ENCODE results near the gene PDE9A.

PDE9A gene

DNA sequence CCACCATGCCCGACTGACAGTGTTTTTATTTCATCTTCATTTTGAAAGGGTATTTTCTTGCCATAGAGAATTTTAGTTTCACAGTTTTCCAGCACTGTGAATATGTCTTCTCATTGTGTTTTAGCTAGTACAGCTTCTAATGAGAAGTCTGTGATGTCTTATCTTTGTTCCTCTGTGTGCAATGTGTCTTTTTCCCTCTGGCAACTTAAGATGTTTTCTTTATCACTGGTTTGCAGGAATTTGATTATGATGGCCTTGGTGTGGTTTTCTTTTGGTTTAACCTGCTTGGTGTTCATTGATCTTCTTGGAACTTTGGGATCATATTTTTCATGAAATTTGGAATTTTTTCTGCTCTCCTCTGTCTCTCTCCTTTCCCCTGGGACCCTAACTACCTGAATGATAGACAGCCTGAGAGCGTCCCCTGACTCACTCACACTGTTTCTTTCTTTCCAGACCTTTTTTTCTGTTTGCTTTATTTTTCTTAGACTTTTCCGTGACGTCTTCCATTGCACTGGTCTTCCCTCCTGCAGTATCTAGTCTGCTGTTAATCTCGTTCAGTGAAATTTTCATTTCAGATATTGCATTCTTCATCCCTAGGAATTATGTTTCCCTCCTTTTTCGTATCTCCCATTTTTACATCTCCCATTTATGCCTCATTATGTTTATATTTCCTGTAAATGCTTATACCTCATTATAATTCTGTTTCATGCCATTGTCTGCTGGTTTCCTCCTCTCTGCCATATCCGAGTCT lies 48.5 kb downstream of the PDE9A start:
- Histone ChIP-seq H3K9ac (ENCODE audit: low read depth in 1 of 2, low read length in 2 of 2) (no peak overlapping the region), H3K27ac (ENCODE audit: low read depth in 2 of 2, low read length in 2 of 2) (no peak overlapping the region)

DNA sequence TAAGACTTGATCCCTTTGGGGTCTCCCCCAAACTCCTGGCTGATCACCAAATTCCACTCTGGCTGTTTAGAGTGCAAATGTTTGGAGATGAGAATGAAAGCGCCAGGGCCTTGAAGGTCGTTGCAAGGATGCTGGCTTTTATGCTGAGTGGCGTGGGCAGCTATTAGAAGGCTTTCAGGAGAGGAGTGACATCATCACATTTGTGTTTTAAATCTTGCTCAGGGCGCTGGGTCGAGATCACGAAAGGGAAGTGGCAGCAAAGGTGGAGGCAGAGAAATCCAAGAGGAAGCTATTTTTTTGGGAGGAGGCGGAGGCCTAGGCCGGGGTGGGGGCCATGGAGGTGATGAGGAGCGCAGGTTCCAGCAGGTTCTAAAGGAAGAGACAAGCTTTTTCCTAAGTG lies 49.3 kb downstream of the PDE9A start:
- H3K9ac ChIP-seq (ENCODE audit: low read depth in 1 of 2, low read length in 2 of 2) = no peak overlapping the region
- H3K4me1 ChIP-seq (ENCODE audit: control insufficient read depth in 2 of 2, insufficient read depth in 2 of 2, low read length in 2 of 2) = no peaks in the 10 kb centered on the region
- H3K9me3 ChIP-seq (ENCODE audit: control insufficient read depth in 2 of 2, low read length in 2 of 2) = no peaks in the 10 kb centered on the region
- no peaks in the 10 kb centered on the region for H3K27me3 ChIP-seq (ENCODE audit: control insufficient read depth in 2 of 2, insufficient read depth in 2 of 2, low read length in 2 of 2)
- no peak overlapping the region for H3K4me3 ChIP-seq (ENCODE audit: low read length in 2 of 2)
- no peak overlapping the region for H3K27ac ChIP-seq (ENCODE audit: low read depth in 2 of 2, low read length in 2 of 2)
- peaks cover 0 to 17% of the 10 kb centered on the region in 2 donors for H3K36me3 ChIP-seq (ENCODE audit: control insufficient read depth in 2 of 2, insufficient read depth in 2 of 2, low read length in 2 of 2)

More for the DNA sequence above, 48.5 kb downstream of the PDE9A start:
- no peaks in the 10 kb centered on the region for H3K4me1 ChIP-seq (ENCODE audit: control insufficient read depth in 2 of 2, insufficient read depth in 2 of 2, low read length in 2 of 2)
- no peaks in the 10 kb centered on the region for H3K9me3 ChIP-seq (ENCODE audit: control insufficient read depth in 2 of 2, low read length in 2 of 2)
- no peaks in the 10 kb centered on the region for H3K27me3 ChIP-seq (ENCODE audit: control insufficient read depth in 2 of 2, insufficient read depth in 2 of 2, low read length in 2 of 2)
- peaks cover 0 to 18% of the 10 kb centered on the region in 2 donors for H3K36me3 ChIP-seq (ENCODE audit: control insufficient read depth in 2 of 2, insufficient read depth in 2 of 2, low read length in 2 of 2)
- H3K4me3 ChIP-seq (ENCODE audit: low read length in 2 of 2) = no peak overlapping the region

DNA sequence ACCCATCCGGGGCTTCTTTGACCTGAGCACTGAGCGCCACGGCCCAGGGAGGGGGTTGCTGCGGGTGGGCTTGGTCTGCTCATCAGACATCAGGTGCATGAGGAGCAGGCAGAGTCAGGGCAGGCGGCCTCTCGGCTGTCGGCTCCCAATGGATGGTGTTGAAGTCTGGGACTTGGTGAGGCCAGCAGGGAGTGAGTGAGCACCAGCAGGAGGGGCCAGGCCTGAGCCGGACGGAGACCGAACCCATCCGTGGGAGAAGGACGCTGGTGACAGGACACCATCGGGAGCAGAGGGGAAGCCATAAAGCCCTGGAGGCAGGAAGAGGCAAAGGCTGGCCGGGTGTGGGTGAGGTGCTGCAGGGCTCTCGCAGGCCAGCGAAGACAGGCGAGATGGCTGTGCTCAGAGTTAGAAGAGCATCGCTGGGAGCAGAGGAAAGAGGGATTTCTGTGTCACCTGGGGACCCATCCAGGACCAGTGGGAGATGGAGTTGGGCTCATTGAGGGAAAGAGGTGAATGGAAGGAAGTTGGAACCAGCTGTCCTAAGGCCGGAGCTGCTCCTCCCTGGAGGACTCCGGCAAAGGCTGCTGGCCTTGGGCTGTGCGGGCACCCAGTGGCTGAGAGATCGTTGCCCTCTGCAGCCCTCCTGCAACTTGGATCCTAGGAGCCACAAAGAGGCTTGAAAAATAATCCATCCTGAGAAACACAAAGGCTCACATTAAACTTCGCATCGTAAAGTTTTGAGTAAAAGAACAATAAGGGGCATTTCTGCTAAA lies 49.9 kb downstream of the PDE9A start:
- Histone ChIP-seq H3K27me3 (ENCODE audit: control insufficient read depth in 2 of 2, insufficient read depth in 2 of 2, low read length in 2 of 2) (no peaks in the 10 kb centered on the region), H3K4me1 (ENCODE audit: control insufficient read depth in 2 of 2, insufficient read depth in 2 of 2, low read length in 2 of 2) (no peaks in the 10 kb centered on the region), H3K36me3 (ENCODE audit: control insufficient read depth in 2 of 2, insufficient read depth in 2 of 2, low read length in 2 of 2) (peaks cover 0 to 11% of the 10 kb centered on the region in 2 donors), H3K9me3 (ENCODE audit: control insufficient read depth in 2 of 2, low read length in 2 of 2) (no peaks in the 10 kb centered on the region), H3K27ac (ENCODE audit: low read depth in 2 of 2, low read length in 2 of 2) (no peak overlapping the region), H3K4me3 (ENCODE audit: low read length in 2 of 2) (no peak overlapping the region), H3K9ac (ENCODE audit: low read depth in 1 of 2, low read length in 2 of 2) (no peak overlapping the region)

DNA sequence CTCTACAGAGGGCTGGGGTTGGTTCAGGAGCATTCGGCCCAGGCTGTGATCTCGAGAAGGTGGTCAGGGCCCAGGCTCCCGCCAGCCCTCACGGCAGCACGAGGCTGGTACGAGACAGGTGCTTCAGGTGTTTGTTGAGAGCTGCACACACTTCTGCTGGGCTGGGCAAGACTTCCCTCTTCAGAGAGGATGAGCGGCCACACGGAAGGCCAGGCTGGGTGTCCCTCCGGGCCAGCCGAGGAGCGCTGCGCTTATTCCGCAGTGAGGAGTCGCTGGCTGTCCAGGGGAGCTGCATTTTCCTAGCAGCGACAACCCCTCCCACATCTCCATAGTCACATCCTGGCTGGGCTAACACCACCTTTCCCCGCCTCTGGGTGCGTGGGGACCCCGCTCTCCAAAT lies 50.5 kb downstream of the PDE9A start:
- Histone ChIP-seq H3K9me3 (ENCODE audit: control insufficient read depth in 2 of 2, low read length in 2 of 2) (no peaks in the 10 kb centered on the region), H3K4me3 (ENCODE audit: low read length in 2 of 2) (no peak overlapping the region)

DNA sequence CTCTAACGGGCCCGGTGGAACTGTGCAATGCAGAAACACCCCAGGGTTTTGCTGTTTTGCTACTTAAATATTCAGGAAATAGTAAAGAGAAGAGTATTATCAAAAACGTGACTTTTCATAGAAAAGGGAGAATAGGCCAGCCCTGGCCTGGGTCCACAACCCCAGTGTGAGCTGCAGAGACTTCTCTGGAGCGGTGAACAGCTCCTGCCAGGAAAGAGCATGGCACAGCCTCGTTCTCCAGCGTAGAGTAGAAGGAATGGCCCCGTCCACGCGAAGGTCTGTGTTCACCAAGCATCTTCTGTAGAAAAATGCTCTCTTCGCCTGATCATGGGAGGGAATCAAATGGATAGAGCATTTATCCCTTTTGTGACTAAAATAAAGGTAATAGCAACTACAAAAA lies 51.4 kb downstream of the PDE9A start:
- Histone ChIP-seq H3K4me1 (ENCODE audit: control insufficient read depth in 2 of 2, insufficient read depth in 2 of 2, low read length in 2 of 2) (no peaks in the 10 kb centered on the region), H3K27me3 (ENCODE audit: control insufficient read depth in 2 of 2, insufficient read depth in 2 of 2, low read length in 2 of 2) (no peaks in the 10 kb centered on the region), H3K36me3 (ENCODE audit: control insufficient read depth in 2 of 2, insufficient read depth in 2 of 2, low read length in 2 of 2) (peaks cover 0 to 8% of the 10 kb centered on the region in 2 donors), H3K9me3 (ENCODE audit: control insufficient read depth in 2 of 2, low read length in 2 of 2) (no peaks in the 10 kb centered on the region), H3K27ac (ENCODE audit: low read depth in 2 of 2, low read length in 2 of 2) (no peak overlapping the region), H3K4me3 (ENCODE audit: low read length in 2 of 2) (no peak overlapping the region), H3K9ac (ENCODE audit: low read depth in 1 of 2, low read length in 2 of 2) (no peak overlapping the region)

More for the DNA sequence above, 50.5 kb downstream of the PDE9A start:
- H3K4me1 ChIP-seq (ENCODE audit: control insufficient read depth in 2 of 2, insufficient read depth in 2 of 2, low read length in 2 of 2) = no peaks in the 10 kb centered on the region
- peaks cover 0 to 8% of the 10 kb centered on the region in 2 donors for H3K36me3 ChIP-seq (ENCODE audit: control insufficient read depth in 2 of 2, insufficient read depth in 2 of 2, low read length in 2 of 2)
- no peak overlapping the region for H3K27ac ChIP-seq (ENCODE audit: low read depth in 2 of 2, low read length in 2 of 2)
- H3K9ac ChIP-seq (ENCODE audit: low read depth in 1 of 2, low read length in 2 of 2) = no peak overlapping the region
- H3K27me3 ChIP-seq (ENCODE audit: control insufficient read depth in 2 of 2, insufficient read depth in 2 of 2, low read length in 2 of 2) = no peaks in the 10 kb centered on the region

DNA sequence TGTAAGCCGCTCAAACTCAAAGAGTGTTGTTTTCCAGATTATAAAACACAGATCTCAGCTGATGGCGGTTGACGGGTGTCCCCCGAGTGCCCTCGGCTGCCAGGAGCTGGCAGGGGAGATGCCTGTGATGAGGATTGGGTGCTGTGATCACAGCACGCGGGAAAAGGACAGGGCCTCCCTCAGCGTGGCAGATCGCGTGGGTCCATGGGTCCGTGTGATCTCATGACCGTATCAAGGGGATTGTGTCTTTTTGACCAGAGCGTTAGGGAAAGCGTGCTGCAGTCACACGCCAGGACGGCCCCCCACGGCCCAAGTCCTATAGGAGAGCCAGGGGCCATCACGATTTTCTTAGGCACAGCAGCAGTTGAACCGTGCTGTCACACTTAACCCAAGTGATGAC lies 51.9 kb downstream of the PDE9A start:
- Histone ChIP-seq H3K36me3 (ENCODE audit: control insufficient read depth in 2 of 2, insufficient read depth in 2 of 2, low read length in 2 of 2) (peaks cover 0 to 6% of the 10 kb centered on the region in 2 donors), H3K4me3 (ENCODE audit: low read length in 2 of 2) (no peak overlapping the region), H3K9me3 (ENCODE audit: control insufficient read depth in 2 of 2, low read length in 2 of 2) (no peaks in the 10 kb centered on the region), H3K27ac (ENCODE audit: low read depth in 2 of 2, low read length in 2 of 2) (no peak overlapping the region), H3K9ac (ENCODE audit: low read depth in 1 of 2, low read length in 2 of 2) (no peak overlapping the region), H3K27me3 (ENCODE audit: control insufficient read depth in 2 of 2, insufficient read depth in 2 of 2, low read length in 2 of 2) (no peaks in the 10 kb centered on the region), H3K4me1 (ENCODE audit: control insufficient read depth in 2 of 2, insufficient read depth in 2 of 2, low read length in 2 of 2) (no peaks in the 10 kb centered on the region)

DNA sequence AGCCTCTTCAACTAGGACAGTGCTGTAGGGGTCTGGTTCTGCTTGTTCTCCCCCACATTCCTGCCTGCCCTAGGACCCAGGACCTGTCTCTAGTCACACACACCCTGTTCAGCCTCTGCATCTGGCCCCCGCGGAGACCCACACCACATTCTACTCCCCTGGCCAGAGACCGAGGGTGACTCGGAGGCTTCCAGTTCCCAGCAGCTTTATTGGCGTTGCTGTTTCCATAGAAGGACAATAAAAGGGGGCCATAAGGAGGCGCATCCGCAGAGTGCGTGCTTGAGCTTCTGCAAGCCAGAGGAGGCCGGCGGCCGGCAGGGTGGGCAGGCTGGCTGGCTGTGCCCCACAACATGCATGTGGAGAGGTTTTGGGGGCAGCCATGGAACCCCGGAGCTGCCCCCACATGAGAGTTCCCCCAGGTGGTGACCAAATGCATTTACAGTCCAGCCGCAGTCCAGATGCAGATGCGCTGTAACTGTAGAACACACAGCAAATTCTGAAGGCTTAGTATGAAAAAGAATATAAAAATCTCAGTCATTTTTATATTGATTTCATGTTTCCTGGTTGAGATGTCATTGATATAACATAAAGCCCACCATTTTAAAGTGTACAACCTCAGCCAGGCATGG lies 52.4 kb downstream of the PDE9A start:
- Histone ChIP-seq H3K9ac (ENCODE audit: low read depth in 1 of 2, low read length in 2 of 2) (no peak overlapping the region), H3K4me3 (ENCODE audit: low read length in 2 of 2) (no peak overlapping the region), H3K27me3 (ENCODE audit: control insufficient read depth in 2 of 2, insufficient read depth in 2 of 2, low read length in 2 of 2) (no peaks in the 10 kb centered on the region), H3K4me1 (ENCODE audit: control insufficient read depth in 2 of 2, insufficient read depth in 2 of 2, low read length in 2 of 2) (no peaks in the 10 kb centered on the region), H3K9me3 (ENCODE audit: control insufficient read depth in 2 of 2, low read length in 2 of 2) (no peaks in the 10 kb centered on the region), H3K36me3 (ENCODE audit: control insufficient read depth in 2 of 2, insufficient read depth in 2 of 2, low read length in 2 of 2) (peaks cover 0 to 3% of the 10 kb centered on the region in 2 donors), H3K27ac (ENCODE audit: low read depth in 2 of 2, low read length in 2 of 2) (no peak overlapping the region)

DNA sequence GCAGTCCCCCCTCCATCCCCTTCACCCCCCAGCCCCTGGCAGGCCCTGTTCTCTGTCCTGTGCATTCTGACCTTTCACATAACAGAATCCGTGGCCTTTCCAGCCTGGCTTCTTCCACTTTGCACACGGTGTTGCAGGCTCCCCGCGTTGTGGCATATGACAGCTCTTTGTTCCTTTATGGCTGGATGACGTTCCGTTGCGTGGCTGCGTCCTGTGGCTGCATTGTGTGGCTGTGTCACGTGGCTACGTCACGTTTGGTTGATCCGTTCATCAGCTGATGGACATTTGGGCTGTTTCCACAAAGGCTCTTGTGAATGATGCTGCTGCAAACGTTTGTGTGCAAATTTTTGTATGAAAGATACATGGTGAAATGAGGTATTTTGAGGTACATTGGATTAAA lies 53.3 kb downstream of the PDE9A start:
- Histone ChIP-seq H3K36me3 (ENCODE audit: control insufficient read depth in 2 of 2, insufficient read depth in 2 of 2, low read length in 2 of 2) (peaks cover 0 to 2% of the 10 kb centered on the region in 2 donors), H3K4me1 (ENCODE audit: control insufficient read depth in 2 of 2, insufficient read depth in 2 of 2, low read length in 2 of 2) (no peaks in the 10 kb centered on the region), H3K9me3 (ENCODE audit: control insufficient read depth in 2 of 2, low read length in 2 of 2) (no peaks in the 10 kb centered on the region), H3K27ac (ENCODE audit: low read depth in 2 of 2, low read length in 2 of 2) (no peak overlapping the region), H3K4me3 (ENCODE audit: low read length in 2 of 2) (no peak overlapping the region), H3K9ac (ENCODE audit: low read depth in 1 of 2, low read length in 2 of 2) (no peak overlapping the region), H3K27me3 (ENCODE audit: control insufficient read depth in 2 of 2, insufficient read depth in 2 of 2, low read length in 2 of 2) (no peaks in the 10 kb centered on the region)

DNA sequence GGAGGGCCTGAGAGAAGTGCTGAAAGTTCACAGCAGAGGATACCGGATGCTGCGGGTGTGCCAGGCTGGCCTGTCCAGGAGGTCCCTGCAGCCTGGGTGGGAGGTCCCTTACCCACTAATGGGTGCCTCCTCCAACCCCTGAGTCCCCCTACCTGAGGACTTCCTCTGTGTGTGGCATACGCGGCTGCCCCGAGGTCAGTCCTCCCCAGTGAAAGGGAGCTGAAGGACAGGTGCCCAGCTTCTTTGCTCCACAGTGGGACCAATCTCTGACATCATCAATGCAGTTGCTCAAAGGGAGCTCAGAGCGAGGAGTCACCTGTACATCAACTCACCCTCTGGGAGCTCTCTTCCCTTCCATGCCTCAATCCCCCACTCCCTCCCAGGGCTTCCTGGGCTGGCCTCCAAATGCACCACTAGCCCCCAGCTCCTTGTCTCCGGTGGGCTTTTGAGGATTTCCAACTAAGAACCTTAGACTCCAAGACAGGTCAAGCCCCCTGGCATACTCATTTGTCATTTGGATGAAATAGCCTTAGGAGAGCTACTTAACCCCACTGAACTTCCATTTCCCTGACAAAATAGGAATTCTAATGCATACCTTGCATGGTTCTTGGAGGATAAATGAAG lies 53.9 kb downstream of the PDE9A start:
- H3K4me3 ChIP-seq (ENCODE audit: low read length in 2 of 2) = no peak overlapping the region
- H3K4me1 ChIP-seq (ENCODE audit: control insufficient read depth in 2 of 2, insufficient read depth in 2 of 2, low read length in 2 of 2) = no peaks in the 10 kb centered on the region
- H3K9me3 ChIP-seq (ENCODE audit: control insufficient read depth in 2 of 2, low read length in 2 of 2) = no peaks in the 10 kb centered on the region
- H3K27me3 ChIP-seq (ENCODE audit: control insufficient read depth in 2 of 2, insufficient read depth in 2 of 2, low read length in 2 of 2) = no peaks in the 10 kb centered on the region
- no peak overlapping the region for H3K9ac ChIP-seq (ENCODE audit: low read depth in 1 of 2, low read length in 2 of 2)
- H3K36me3 ChIP-seq (ENCODE audit: control insufficient read depth in 2 of 2, insufficient read depth in 2 of 2, low read length in 2 of 2) = no peaks in the 10 kb centered on the region
- H3K27ac ChIP-seq (ENCODE audit: low read depth in 2 of 2, low read length in 2 of 2) = no peak overlapping the region

DNA sequence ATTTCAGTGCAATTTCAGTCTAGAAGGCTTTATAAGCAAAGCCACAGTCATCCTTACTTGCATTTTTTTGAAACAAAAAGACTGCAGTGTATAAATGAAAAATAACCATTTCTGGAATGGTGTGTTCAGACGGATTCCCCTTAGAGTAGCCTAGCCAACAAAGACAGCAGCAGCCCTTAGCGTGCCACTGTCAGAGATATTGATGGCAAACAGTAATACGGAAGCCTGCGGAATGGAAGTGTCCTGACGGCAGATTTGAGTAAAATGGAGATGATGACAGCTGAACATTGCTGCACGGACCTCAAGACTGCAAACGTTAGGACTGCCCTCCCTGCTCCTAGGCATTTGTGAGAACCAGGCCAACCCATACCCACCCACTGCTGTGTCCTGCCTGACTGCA lies 54.7 kb downstream of the PDE9A start:
- H3K9ac ChIP-seq (ENCODE audit: low read depth in 1 of 2, low read length in 2 of 2) = no peak overlapping the region
- H3K4me1 ChIP-seq (ENCODE audit: control insufficient read depth in 2 of 2, insufficient read depth in 2 of 2, low read length in 2 of 2) = no peaks in the 10 kb centered on the region

More for the DNA sequence above, 54.7 kb downstream of the PDE9A start:
- Histone ChIP-seq H3K27me3 (ENCODE audit: control insufficient read depth in 2 of 2, insufficient read depth in 2 of 2, low read length in 2 of 2) (no peaks in the 10 kb centered on the region), H3K36me3 (ENCODE audit: control insufficient read depth in 2 of 2, insufficient read depth in 2 of 2, low read length in 2 of 2) (no peaks in the 10 kb centered on the region), H3K4me3 (ENCODE audit: low read length in 2 of 2) (no peak overlapping the region), H3K27ac (ENCODE audit: low read depth in 2 of 2, low read length in 2 of 2) (no peak overlapping the region), H3K9me3 (ENCODE audit: control insufficient read depth in 2 of 2, low read length in 2 of 2) (no peaks in the 10 kb centered on the region)
